Fibroblast of the conjunctiva (primary cell): ENCODE measurements around the gene SYT17.
A peak's percentile ranks its signal among the peaks of the same experiment; 100 is the strongest.
"Not testable (repeated sequence)": the region's sequence is repeated elsewhere in the genome, so short reads cannot be mapped to it uniquely, and the experiment has no call there.

Source experiments
- DNase-seq: peaks from one replicate; pipeline ENCODE4 v3.0.0-alpha.2; 2010; ENCODE audit warnings: low read depth

Gene SYT17

GRCh38 chr16:19174478-19174877 lies 6.4 kb downstream of the SYT17 start:
- DNase-seq, result no peak

GRCh38 chr16:19175492-19176262 lies 7.6 kb downstream of the SYT17 start:
- DNase-seq, result no peak

- DNase-seq, result no peak
These were observed 9.2 kb downstream of the SYT17 start for GRCh38 chr16:19177111-19177739.

- peak; percentile 42 for DNase-seq
These were observed 11.8 kb downstream of the SYT17 start for GRCh38 chr16:19179546-19180490.

- DNase-seq, result no peak
These were observed 12.7 kb downstream of the SYT17 start for GRCh38 chr16:19180741-19181140.

GRCh38 chr16:19182481-19182880 lies 14.4 kb downstream of the SYT17 start:
- no peak for DNase-seq

GRCh38 chr16:19183187-19183586 lies 15.1 kb downstream of the SYT17 start:
- DNase-seq, result no peak

GRCh38 chr16:19184823-19185509 lies 16.9 kb downstream of the SYT17 start:
- DNase-seq, result no peak

GRCh38 chr16:19185510-19185851 lies 17.4 kb downstream of the SYT17 start:
- no peak for DNase-seq

- DNase-seq, result no peak
These were observed 18.4 kb downstream of the SYT17 start for GRCh38 chr16:19186408-19186807.

GRCh38 chr16:19187961-19188360 lies 19.9 kb downstream of the SYT17 start:
- not testable (repeated sequence) for DNase-seq

GRCh38 chr16:19188406-19188805 lies 20.4 kb downstream of the SYT17 start:
- no peak for DNase-seq

GRCh38 chr16:19192865-19193264 lies 24.8 kb downstream of the SYT17 start:
- DNase-seq, result no peak

GRCh38 chr16:19196871-19197270 lies 28.8 kb downstream of the SYT17 start:
- DNase-seq, result no peak

GRCh38 chr16:19203374-19203966 lies 35.4 kb downstream of the SYT17 start:
- DNase-seq, result no peak

- peak; percentile 9 for DNase-seq
These were observed 42.4 kb downstream of the SYT17 start for GRCh38 chr16:19210280-19210924.

GRCh38 chr16:19210968-19211367 lies 42.9 kb downstream of the SYT17 start:
- DNase-seq, result no peak

- DNase-seq, result no peak
These were observed 44.0 kb downstream of the SYT17 start for GRCh38 chr16:19212059-19212458.

GRCh38 chr16:19213885-19214284 lies 45.8 kb downstream of the SYT17 start:
- DNase-seq, result no peak

GRCh38 chr16:19215705-19216104 lies 47.7 kb downstream of the SYT17 start:
- DNase-seq, result no peak

- no peak for DNase-seq
These were observed 50.5 kb downstream of the SYT17 start for GRCh38 chr16:19218581-19218980.
